NCI-H345 (cell line): ENCODE results near the gene EPG5.
A peak's percentile ranks its signal among the peaks of the same experiment; 100 is the strongest.
"Not testable (repeated sequence)": the region's sequence is repeated elsewhere in the genome, so short reads cannot be mapped to it uniquely, and the experiment has no call there.

ENCODE experiments used
- DNase-seq: peaks from one replicate; lab custom pipeline; 2025; lab: John Stamatoyannopoulos, UW

EPG5 gene

DNA sequence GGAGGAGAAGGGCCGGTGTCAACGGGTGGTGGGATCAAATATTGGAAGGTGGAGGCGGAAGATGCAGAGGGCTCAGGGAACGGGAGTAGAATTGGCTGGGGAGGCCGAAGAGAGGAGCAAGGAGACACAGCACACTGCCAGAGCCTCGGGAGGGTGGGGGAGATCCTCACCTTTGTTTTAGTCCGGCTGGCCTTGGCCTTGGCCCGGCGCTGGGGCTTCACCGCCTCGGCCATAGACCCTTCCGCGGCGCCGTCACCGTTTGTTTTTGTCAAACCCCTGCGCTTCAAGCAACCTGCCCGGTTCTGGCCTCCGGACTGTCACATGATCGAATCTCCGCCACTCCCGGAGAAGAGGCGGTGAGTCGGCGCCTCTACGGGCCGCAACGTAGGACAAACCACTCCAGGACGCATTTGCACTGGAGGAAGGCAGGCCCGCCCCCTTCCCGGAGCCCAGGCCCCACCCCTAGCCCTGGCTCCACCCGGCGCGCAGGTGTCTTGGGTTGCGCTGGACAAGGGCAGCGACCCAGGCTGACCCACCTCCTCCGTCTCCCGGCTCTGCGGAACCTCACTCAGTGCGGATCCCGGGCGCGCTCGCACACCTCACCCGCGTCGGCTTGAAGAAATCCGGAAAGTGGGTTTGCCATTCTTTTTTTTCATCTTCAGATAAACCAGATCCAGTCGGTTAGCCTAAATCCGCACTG, at the start of gene EPG5:
TSS of gene EPG5 (minus strand) at position 323 of the 700 bp plus-strand sequence. CDS start at position 233, 90 bp downstream.
- peak; percentile 96 for DNase-seq

GRCh38 chr18:46013484-46014189, 46.5 kb upstream of the EPG5 start:
- no peak for DNase-seq

DNA sequence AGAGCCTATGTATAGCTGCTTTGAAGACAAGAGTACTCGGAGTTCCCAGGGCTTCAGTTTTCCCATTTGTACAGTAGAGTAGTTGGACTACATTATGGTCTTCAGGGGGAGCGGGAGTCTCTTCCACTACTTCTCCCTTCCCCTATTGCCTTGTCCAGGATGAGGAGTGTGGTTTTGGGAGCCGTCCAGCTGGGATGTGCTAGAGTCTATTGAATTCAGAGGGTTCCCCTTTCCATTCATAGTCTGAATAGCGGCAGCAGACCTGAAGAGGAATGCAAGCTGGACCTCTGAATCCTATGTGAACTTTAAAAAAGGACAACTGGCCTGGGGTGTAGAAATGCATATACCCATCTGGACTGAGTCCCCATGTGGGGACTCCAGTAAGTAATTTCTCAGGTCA, 43.5 kb upstream of the EPG5 start:
- no peak for DNase-seq

DNA sequence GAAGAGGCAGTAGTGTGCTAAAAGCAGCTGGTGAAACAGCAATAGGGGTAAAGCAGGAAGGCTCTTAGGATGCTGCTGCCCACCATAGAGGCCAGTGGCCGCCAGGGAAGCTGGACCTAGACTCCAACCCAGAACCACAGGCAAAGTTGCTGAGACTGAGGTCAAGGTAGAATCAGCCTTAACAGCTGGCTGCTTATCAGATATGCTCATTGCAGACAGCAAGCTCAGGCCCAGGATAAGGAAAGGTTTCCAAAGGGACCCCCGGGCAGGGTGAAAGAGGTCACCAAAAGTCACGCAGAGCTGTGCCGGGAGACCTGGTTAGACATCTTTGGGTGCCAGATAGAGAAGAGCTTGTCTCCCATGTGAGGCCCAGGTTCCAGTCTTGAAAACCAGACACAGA, 42.9 kb upstream of the EPG5 start:
- DNase-seq = no peak

- no peak for DNase-seq
Measured at GRCh38 chr18:46009125-46009840, 42.2 kb upstream of the EPG5 start.

DNA sequence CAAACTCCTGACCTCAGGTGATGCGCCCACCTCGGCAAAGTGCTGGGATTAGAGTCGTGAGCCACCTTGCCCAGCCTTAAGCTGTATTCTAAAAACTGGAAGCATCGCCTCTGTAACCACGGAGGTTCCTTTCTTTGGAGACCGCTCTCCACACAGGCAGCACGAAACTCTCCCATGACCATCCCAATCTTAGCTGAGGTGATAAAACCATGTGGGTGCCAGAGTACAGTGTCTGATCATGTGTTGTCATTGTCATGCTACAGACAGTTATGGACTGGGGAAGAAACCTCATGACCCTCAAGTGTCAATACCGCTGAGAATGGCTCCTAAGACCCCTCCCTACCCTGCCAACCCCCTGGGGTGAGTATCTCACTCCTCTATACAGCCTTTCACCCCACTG, 41.4 kb upstream of the EPG5 start:
- no peak for DNase-seq

DNA sequence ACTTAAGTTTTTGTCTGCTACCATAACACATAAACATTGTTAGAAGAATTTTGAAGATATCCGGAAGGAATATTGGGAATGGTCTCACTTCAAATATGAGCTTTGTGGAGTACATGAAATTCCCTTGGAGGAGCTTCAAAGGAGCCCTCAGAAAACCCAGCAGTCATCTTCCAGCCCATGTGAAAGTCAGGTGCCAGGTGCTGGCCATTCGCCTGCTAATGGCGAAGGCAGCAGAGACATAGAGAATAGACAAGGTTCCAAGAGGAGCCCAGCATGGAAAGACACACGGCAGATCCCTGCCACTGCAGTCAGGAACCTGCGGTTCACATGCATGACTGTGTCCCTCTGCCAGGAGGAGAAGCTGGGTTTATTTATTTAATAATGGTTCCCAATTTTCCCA, 40.0 kb upstream of the EPG5 start:
- DNase-seq = no peak

DNA sequence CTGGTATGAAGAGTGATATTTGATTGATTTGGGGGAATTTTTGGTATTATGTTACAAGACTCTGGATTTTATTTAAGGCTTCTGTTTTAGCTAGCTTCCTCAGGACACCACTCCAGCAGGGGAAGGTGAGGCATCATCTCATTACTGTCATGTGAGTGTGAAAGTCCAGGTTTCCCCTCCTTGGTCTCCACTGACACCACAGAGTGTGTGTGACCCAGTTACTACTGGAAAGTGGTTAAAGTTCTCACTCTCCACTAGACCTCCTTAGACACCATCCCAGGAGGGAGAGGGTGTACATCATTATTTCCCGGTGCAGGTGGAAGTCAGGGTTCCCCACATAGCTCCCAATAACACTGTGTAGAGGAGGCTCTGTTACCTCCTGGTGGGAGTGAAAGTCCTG, 35.8 kb upstream of the EPG5 start:
- DNase-seq = no peak

GRCh38 chr18:46001892-46002291, 34.8 kb upstream of the EPG5 start:
- DNase-seq = no peak

GRCh38 chr18:46001074-46001473, 33.9 kb upstream of the EPG5 start:
- DNase-seq = no peak

GRCh38 chr18:45999536-45999935, 32.4 kb upstream of the EPG5 start:
- DNase-seq = no peak

DNA sequence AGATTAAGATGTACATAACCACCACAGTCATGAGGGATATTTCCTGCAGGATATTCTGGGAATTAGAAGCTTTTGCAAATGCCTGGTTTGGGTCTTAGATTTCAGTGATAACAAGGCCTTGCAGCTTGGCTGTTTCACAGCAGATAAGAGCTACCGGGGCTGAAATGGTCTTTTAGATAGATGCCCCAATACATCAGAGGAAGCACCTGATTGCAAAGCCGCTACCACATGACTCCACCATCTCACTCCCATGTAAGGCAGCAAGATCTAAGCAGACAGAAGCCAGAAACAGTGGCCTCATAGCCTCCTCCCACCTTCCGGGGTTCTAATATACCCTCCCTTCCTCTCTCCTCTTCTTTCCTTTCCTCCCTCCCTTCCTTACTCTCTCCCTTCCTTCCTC, 31.1 kb upstream of the EPG5 start:
- DNase-seq = no peak

GRCh38 chr18:45997700-45998151, 30.6 kb upstream of the EPG5 start:
- no peak for DNase-seq

- DNase-seq = no peak
Measured at GRCh38 chr18:45995461-45995860, 28.3 kb upstream of the EPG5 start.

DNA sequence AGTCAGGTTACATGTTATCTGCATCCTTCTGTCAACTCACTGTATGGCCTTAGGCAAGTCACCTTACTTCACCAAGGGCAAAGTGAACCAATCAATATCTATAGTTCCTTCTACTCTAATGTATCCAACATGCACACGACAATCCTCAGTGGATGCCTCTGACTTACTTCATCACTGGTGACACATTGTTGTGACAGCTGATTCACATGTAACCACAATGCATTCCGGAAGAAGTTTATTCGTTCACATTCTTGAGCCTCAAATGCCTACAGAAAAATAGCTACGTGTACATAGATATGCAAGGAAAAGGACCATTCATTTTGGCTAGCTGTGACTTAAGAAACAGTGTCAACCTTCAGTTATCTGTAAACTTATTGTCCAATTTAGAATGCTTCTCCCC, 26.3 kb upstream of the EPG5 start:
- DNase-seq = no peak

GRCh38 chr18:45992527-45992926, 25.4 kb upstream of the EPG5 start:
- not testable (repeated sequence) for DNase-seq

DNA sequence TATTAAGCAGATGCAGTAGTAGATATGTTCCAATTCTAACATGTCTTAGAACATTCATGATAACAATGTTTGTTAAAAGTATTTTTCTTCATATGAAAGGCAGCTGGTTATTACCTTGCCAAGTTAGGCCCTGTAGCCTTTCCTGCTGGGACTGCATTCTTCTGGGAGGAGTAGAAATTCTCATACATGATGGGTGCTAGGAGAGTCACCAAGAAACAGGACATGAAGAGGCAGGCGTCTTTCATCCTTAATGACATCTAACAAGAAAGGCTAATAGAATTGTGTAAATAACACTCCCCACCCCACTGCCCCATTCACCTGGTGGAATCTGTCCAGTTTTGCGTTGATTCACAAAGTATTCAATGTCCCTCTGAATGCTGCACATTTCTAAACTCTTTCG, 24.7 kb upstream of the EPG5 start:
- no peak for DNase-seq

DNA sequence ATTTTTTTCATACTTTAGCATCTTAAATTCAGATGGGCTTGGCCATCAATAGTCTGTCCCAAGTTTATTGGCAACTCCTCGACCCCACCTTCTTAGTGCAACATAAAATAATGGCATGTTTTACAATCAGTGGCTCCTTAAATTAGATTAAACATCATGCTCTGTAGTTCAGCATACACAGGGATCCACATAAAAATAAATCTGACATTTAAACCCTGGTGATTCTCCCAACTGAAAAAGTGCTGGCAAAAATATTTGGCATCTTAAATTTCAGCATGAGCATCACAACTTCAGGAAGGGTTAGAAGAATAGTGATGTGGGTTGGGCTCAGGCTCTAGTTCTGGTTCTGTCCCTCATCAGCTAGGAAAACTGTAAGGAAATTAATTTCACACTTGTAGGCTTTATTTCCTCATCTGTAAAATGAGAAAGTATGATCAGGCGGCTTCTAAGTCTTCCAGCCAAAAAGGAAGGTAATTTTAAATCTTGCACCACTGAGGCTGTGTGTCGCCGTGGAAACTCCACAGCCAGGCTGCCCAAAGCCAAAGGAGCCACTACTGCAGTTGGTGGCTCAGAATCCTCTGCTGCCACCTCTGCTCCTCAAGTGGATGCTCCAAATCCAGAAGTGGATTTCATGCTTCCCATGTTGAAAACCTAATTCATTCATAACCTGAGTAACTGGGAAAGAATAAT, 17.6 kb upstream of the EPG5 start:
- no peak for DNase-seq

DNA sequence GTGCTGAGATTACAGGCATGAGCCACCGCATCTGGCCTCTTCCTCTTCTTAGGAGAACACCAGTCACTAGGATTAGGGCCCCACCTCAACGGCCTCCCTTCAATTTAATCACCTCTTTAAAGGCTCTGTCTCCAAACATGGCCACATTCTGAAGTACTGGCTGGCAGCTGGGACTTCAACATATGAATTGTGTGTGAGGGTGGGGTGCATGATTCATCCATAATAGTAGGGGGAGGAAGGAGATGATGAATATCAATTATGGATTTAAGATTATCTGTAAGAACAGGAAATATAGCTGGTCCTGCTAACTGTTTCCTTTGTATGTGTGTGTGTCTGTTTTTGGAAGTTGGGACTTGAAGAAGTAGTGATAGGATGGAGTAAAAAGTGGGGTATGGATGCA, 14.7 kb upstream of the EPG5 start:
- DNase-seq = no peak

GRCh38 chr18:45980229-45980628, 13.1 kb upstream of the EPG5 start:
- DNase-seq = no peak

DNA sequence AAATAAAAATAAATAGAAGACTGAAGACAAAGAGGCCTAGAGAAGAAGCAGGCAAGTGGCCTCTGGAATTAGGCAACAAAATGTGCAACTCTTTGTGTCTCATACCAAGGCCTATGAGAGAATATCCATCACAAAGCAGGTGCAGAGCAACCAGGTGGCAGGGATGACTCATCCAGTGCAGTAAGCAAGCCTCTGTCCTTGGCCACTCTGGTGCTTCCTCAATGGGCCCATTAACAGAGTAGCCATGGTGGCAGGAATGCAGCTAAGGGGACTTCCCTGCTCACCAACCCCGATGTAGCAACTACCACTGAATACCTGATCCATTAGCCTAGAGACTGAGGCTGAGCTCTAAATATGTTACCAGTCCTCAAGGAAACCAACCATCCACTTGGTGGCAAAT, 11.0 kb upstream of the EPG5 start:
- peak; percentile 34 for DNase-seq

GRCh38 chr18:45976974-45977373, 9.8 kb upstream of the EPG5 start:
- DNase-seq = no peak
